Measurements from ENCODE around the gene ZNF33B. TPM values are rescaled to one million over a fixed set of nuclear protein-coding genes. Genes with fewer than 3 reads are reported as not detected.

ZNF33B gene
- total RNA-seq, 1 experiment from 2014 or later, result 22.7 TPM

DNA sequence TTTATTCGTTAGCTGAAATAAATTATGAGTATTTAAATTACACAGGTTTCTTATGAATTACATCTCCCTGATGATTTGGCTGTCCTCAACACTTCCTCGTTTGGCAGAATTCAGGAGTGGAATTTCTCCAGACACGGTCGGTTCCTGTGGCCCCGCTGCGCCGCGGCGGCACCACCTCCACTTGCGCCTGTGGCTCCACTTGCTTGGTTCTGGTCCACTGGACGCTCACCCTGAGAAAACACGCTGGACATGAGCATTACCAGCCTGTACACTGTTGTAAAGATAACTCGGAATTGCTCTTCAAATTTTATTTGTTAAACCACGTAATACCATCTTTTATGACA, 85.3 kb downstream of the ZNF33B start:
- Histone ChIP-seq H3K27me3 (ENCODE audit: low read length) (no peaks in the 10 kb centered on the region), H3K4me3 (ENCODE audit: low read length) (peak overlapping the region; percentile 83), H2AFZ (ENCODE audit: low read length) (peak overlapping the region; percentile 97), H4K20me1 (ENCODE audit: insufficient read depth, low read depth, low read length) (no peaks in the 10 kb centered on the region), H3K9ac (ENCODE audit: low read length) (peak overlapping the region; percentile 69), H3K4me1 (ENCODE audit: low read length) (peaks cover 23% of the 10 kb centered on the region), H3K4me2 (ENCODE audit: low read depth, low read length, poor library complexity, severe bottlenecking) (peak overlapping the region; percentile 86), H3K9me2 (replicated peaks; ENCODE audit: insufficient read depth, low read length) (no peaks in the 10 kb centered on the region), H3K9me3 (ENCODE audit: low read length) (0 out of 2 replicates have a peak, but pooled peaks cover 3% of the 10 kb centered on the region), H3K27ac (ENCODE audit: low read length) (no peak overlapping the region), H3K79me2 (ENCODE audit: low read length) (peaks cover 42% of the 10 kb centered on the region), H3K36me3 (ENCODE audit: insufficient read depth, low read length) (peaks cover 30% of the 10 kb centered on the region)
- DNase-seq, result no peak

DNA sequence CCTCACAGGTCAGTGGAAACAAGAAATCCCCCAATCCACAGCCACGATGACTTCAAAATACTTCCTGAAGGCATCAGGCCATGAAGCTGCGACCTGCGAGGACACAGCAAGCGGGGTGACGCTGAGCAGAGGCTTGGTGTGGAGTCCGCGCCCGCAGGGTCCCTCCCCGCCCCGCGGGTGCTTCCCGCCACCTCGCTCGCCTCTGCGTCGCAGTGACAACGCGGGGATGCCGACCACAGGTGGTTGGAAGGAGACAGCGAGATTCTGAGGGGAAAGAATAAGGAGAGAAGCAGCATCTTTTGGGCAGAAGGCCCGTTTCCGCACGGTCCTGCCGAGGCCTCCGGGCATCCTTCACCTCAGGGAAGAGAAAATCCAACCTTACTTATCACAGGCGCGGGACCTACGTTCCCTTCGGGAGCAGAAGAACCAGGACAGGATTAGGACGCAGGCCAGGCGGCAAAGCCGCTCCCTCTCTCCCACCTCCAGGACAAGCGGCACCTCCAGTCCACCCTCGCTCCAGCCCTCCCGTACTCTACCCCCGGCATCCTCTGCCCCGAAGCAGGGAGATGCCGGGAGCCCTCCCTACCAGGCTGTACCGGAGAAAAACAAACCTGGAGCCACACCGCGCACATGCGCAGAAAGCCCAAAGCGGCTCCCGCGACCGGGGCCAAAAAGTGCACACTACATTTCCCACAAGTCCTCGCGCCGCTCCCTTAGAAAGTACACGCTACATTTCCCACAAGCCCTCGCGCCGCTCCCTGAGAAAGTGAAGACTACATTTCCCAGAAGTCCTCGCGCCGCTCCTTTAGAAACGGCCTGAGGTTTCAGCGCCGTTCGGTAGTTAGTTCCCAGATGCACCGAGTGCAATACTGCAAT, 85.9 kb downstream of the ZNF33B start:
- Histone ChIP-seq H3K36me3 (ENCODE audit: insufficient read depth, low read length) (peaks cover 36% of the 10 kb centered on the region), H3K4me1 (ENCODE audit: low read length) (peaks cover 23% of the 10 kb centered on the region), H3K79me2 (ENCODE audit: low read length) (peaks cover 48% of the 10 kb centered on the region), H2AFZ (ENCODE audit: low read length) (peak overlapping the region; percentile 97), H3K4me2 (ENCODE audit: low read depth, low read length, poor library complexity, severe bottlenecking) (peak overlapping the region; percentile 86), H3K4me3 (ENCODE audit: low read length) (peak overlapping the region; percentile 83), H3K27me3 (ENCODE audit: low read length) (no peaks in the 10 kb centered on the region), H3K27ac (ENCODE audit: low read length) (no peak overlapping the region; the same call in 1 of the 2 replicates), H3K9me2 (replicated peaks; ENCODE audit: insufficient read depth, low read length) (no peaks in the 10 kb centered on the region), H3K9me3 (ENCODE audit: low read length) (0 out of 2 replicates have a peak, but pooled peaks cover 6% of the 10 kb centered on the region), H3K9ac (ENCODE audit: low read length) (peak overlapping the region; percentile 87), H4K20me1 (ENCODE audit: insufficient read depth, low read depth, low read length) (no peaks in the 10 kb centered on the region)
- peak; percentile 99 for DNase-seq

DNA sequence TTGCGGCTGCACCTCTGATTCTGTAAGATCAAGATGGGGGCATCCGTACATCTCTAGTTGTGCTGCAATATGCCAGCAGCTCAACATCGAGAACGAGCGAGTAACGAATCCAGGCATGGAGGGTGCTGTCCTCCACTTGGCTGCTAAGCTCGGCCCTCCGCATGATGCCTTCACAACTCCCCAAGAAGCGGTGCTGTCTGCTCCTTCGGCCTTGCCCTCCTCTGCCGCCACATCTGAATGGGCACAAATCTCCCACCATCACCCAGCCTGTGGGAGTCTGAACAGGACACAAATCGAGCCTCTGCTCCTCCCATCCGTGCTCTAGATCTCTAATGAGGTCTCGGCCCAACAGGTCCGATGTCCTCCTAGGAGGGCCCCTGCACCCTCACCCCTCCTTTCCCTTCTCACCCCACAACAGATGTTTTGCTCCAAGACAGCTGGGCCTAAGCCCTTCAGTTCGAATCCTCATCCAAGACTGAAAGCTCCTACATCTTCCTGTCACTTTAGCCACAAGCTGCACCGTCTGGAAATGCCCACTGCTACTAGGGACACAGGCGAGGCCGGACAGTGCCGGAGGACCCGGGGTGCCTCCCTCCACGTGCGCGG, 86.7 kb downstream of the ZNF33B start:
- Histone ChIP-seq H3K4me3 (ENCODE audit: low read length) (peak overlapping the region; percentile 83), H3K79me2 (ENCODE audit: low read length) (peaks cover 55% of the 10 kb centered on the region), H3K9me2 (replicated peaks; ENCODE audit: insufficient read depth, low read length) (no peaks in the 10 kb centered on the region), H3K27ac (ENCODE audit: low read length) (no peak overlapping the region; the same call in 1 of the 2 replicates), H2AFZ (ENCODE audit: low read length) (peak overlapping the region; percentile 87; the same call in 1 of the 2 replicates), H3K27me3 (ENCODE audit: low read length) (no peaks in the 10 kb centered on the region), H3K4me2 (ENCODE audit: low read depth, low read length, poor library complexity, severe bottlenecking) (peak overlapping the region; percentile 86), H3K9me3 (ENCODE audit: low read length) (peaks cover 6% of the 10 kb centered on the region; the same call in 1 of the 2 replicates), H3K4me1 (ENCODE audit: low read length) (peaks cover 23% of the 10 kb centered on the region), H3K9ac (ENCODE audit: low read length) (peak overlapping the region; percentile 87), H4K20me1 (ENCODE audit: insufficient read depth, low read depth, low read length) (no peaks in the 10 kb centered on the region), H3K36me3 (ENCODE audit: insufficient read depth, low read length) (peaks cover 43% of the 10 kb centered on the region)
- DNase-seq, result peak; percentile 46

DNA sequence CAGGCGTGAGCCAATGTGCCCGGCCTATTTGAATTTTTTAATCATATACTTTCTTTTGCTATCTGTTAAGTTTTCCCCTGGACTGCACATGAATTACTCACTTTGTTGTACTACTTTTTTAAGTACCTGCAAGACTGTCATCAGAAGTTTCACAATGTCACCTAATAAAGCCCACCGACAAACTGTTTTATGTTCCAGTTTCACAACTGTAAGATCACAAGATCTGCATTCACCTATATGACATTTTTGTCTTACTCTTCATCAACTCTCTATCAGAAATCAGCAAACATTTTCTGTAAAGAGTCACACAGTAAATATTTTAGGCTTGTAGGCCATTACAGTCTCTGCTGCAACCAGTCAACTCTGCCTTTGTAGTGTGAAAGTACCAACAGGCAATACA, 88.5 kb downstream of the ZNF33B start:
- Histone ChIP-seq H3K9ac (ENCODE audit: low read length) (no peak overlapping the region), H3K4me2 (ENCODE audit: low read depth, low read length, poor library complexity, severe bottlenecking) (no peak overlapping the region), H3K79me2 (ENCODE audit: low read length) (peaks cover 68% of the 10 kb centered on the region), H3K36me3 (ENCODE audit: insufficient read depth, low read length) (peaks cover 56% of the 10 kb centered on the region), H3K9me2 (replicated peaks; ENCODE audit: insufficient read depth, low read length) (no peaks in the 10 kb centered on the region), H3K27me3 (ENCODE audit: low read length) (no peaks in the 10 kb centered on the region), H3K4me1 (ENCODE audit: low read length) (peaks cover 23% of the 10 kb centered on the region), H4K20me1 (ENCODE audit: insufficient read depth, low read depth, low read length) (no peaks in the 10 kb centered on the region), H3K27ac (ENCODE audit: low read length) (no peak overlapping the region), H3K4me3 (ENCODE audit: low read length) (no peak overlapping the region), H3K9me3 (ENCODE audit: low read length) (peaks cover 10% of the 10 kb centered on the region; the same call in 1 of the 2 replicates), H2AFZ (ENCODE audit: low read length) (no peak overlapping the region)
- DNase-seq, result no peak

DNA sequence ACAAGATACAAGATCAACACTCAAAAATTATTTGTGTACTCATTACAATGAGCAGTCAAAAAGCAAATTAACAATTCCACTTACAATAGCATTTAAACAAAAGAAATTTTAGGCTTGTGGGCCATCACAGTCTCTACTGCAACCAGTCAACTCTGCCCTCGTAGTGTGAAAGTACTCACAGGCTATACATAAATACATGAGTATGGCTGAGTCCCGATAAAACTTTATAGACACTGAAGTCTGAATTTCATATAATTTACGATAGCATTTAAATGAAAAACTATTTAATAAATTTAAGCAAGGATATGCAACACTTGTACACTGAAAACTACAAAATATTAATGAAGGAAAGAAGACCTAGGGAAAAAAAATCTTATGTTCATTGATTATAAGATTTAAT, 90.1 kb downstream of the ZNF33B start:
- Histone ChIP-seq H3K27me3 (ENCODE audit: low read length) (no peaks in the 10 kb centered on the region), H3K9ac (ENCODE audit: low read length) (no peak overlapping the region), H3K36me3 (ENCODE audit: insufficient read depth, low read length) (peaks cover 69% of the 10 kb centered on the region), H3K9me2 (replicated peaks; ENCODE audit: insufficient read depth, low read length) (no peaks in the 10 kb centered on the region), H2AFZ (ENCODE audit: low read length) (no peak overlapping the region), H3K4me3 (ENCODE audit: low read length) (no peak overlapping the region), H3K27ac (ENCODE audit: low read length) (no peak overlapping the region), H3K79me2 (ENCODE audit: low read length) (peaks cover 84% of the 10 kb centered on the region), H3K4me2 (ENCODE audit: low read depth, low read length, poor library complexity, severe bottlenecking) (no peak overlapping the region), H3K9me3 (ENCODE audit: low read length) (peaks cover 21% of the 10 kb centered on the region), H3K4me1 (ENCODE audit: low read length) (peaks cover 19% of the 10 kb centered on the region), H4K20me1 (ENCODE audit: insufficient read depth, low read depth, low read length) (no peaks in the 10 kb centered on the region)
- DNase-seq, result no peak

DNA sequence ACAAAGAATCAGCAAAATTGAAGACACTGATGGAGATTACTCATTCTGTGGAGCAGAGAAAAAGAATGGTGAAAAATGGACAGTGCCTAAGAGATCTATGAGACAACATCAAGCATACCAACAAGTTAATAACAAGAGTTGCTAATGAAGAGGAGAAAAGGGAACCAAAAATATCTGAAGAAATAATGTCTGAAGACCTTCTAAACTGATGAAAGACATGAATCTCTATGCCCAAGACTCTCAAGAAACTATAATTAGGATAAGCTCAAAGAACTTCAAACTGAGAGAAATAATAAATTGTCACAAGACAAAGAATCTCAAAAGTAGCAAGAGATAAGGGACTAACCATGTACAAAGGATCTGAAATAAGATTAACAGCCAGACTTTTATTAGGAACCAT, 93.4 kb downstream of the ZNF33B start:
- H3K4me2 ChIP-seq (ENCODE audit: low read depth, low read length, poor library complexity, severe bottlenecking), result no peak overlapping the region
- H3K9me2 ChIP-seq (replicated peaks; ENCODE audit: insufficient read depth, low read length), result no peaks in the 10 kb centered on the region
- H3K9me3 ChIP-seq (ENCODE audit: low read length), result peaks cover 36% of the 10 kb centered on the region
- no peak overlapping the region for H3K4me3 ChIP-seq (ENCODE audit: low read length)
- no peak for DNase-seq
- H3K27ac ChIP-seq (ENCODE audit: low read length), result no peak overlapping the region
- H2AFZ ChIP-seq (ENCODE audit: low read length), result no peak overlapping the region
- peaks cover 79% of the 10 kb centered on the region for H3K36me3 ChIP-seq (ENCODE audit: insufficient read depth, low read length)
- H4K20me1 ChIP-seq (ENCODE audit: insufficient read depth, low read depth, low read length), result no peaks in the 10 kb centered on the region
- no peak overlapping the region for H3K9ac ChIP-seq (ENCODE audit: low read length)
- no peaks in the 10 kb centered on the region for H3K27me3 ChIP-seq (ENCODE audit: low read length)
- H3K79me2 ChIP-seq (ENCODE audit: low read length), result peaks cover 85% of the 10 kb centered on the region
- H3K4me1 ChIP-seq (ENCODE audit: low read length), result no peaks in the 10 kb centered on the region

DNA sequence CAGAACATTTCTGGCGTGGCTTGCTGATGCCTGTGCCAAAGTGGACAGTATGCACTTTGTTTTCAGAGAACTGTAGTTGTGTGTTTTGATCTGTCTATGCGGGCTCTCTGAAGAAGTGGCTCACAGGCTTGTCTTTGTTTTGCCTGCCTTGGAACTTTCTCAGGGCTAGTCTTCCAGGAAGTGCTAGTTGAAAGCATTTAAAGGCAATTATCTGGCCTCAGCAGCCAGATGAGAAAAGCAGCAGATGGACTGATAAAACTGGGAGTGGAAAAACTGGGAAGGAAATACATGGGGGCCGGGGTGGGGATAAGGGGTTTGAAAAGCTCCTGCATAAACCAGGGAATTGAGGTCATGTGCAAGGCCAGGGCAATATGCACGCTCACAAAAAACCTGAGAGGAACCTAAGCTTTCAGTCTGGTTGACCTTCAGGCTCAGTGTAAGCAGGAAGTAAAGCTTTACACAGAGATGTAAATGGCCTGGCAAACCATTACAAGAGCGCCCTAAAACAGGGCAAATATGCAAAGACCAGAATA, 94.5 kb downstream of the ZNF33B start:
- H2AFZ ChIP-seq (ENCODE audit: low read length), result no peak overlapping the region
- no peaks in the 10 kb centered on the region for H3K4me1 ChIP-seq (ENCODE audit: low read length)
- H3K4me2 ChIP-seq (ENCODE audit: low read depth, low read length, poor library complexity, severe bottlenecking), result no peak overlapping the region
- H3K27me3 ChIP-seq (ENCODE audit: low read length), result no peaks in the 10 kb centered on the region
- H3K36me3 ChIP-seq (ENCODE audit: insufficient read depth, low read length), result peaks cover 80% of the 10 kb centered on the region
- no peak overlapping the region for H3K4me3 ChIP-seq (ENCODE audit: low read length)
- H3K79me2 ChIP-seq (ENCODE audit: low read length), result peaks cover 80% of the 10 kb centered on the region
- H4K20me1 ChIP-seq (ENCODE audit: insufficient read depth, low read depth, low read length), result no peaks in the 10 kb centered on the region
- no peaks in the 10 kb centered on the region for H3K9me2 ChIP-seq (replicated peaks; ENCODE audit: insufficient read depth, low read length)
- DNase-seq, result no peak
- H3K27ac ChIP-seq (ENCODE audit: low read length), result no peak overlapping the region
- H3K9ac ChIP-seq (ENCODE audit: low read length), result no peak overlapping the region
- H3K9me3 ChIP-seq (ENCODE audit: low read length), result peaks cover 36% of the 10 kb centered on the region

All from Karpas-422 (cell line).